ENCODE data around the gene TUG1. TPM values are rescaled to one million over a fixed set of nuclear protein-coding genes. Genes with fewer than 3 reads are reported as not detected.

Gene TUG1
- total and polyA plus RNA-seq, 2 donors (not counting 3 experiments of a cell fraction or from before 2014, with no cell fraction given) = 77.1 to 85.9 TPM

DNA sequence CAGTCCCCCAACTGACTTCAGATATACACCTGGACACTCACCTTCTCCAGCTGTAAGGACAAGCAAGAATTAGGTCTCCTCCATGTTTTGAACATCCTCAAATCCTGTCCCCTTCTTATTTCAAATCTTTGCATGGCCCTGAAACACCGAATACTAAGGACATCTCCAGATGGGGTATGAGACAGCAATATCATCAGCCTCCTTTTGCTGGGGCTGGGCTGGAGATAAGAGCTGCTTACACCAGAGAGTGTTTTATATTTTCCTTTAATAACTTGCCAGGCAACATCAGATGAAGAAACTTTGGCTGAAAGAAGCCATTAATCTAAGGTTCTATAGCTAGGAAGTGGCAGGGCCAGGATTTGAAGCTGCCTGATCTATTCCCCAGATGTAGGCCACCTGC, 21.6 kb downstream of the TUG1 start:
- H3K4me3 ChIP-seq (replicated peaks in 1 of 3; ENCODE audit: insufficient read depth in 1 of 3, low read depth in 1 of 3, low read length in 3 of 3) = no peak overlapping the region
- intact Hi-C loops (cut with micrococcal nuclease) = no loop called here
- ChIA-PET POLR2A (no interaction called here), CTCF (interaction anchor here (0.6 kb wide), 1 partner anchor 11 kb away, joined by 3 read pairs; no protein-coding TSS in a partner anchor)
- peaks cover 2 to 5% of the 10 kb centered on the region in 2 experiments for H3K27me3 ChIP-seq (ENCODE audit: control insufficient read depth in 2 of 2, insufficient read depth in 2 of 2, low read length in 2 of 2)
- no peaks in the 10 kb centered on the region for H3K79me2 ChIP-seq (ENCODE audit: control insufficient read depth, insufficient read depth, low read length)
- no peak for TF ChIP-seq FOS (IDR thresholded peaks at IDR 0.05; ENCODE audit: borderline replicate concordance, insufficient read depth, low read length)
- TF ChIP-seq POLR2AphosphoS5 (IDR thresholded peaks at IDR 0.05; ENCODE audit: insufficient read depth, low read depth, low read length) = no peak
- TF ChIP-seq, protein P1, sequence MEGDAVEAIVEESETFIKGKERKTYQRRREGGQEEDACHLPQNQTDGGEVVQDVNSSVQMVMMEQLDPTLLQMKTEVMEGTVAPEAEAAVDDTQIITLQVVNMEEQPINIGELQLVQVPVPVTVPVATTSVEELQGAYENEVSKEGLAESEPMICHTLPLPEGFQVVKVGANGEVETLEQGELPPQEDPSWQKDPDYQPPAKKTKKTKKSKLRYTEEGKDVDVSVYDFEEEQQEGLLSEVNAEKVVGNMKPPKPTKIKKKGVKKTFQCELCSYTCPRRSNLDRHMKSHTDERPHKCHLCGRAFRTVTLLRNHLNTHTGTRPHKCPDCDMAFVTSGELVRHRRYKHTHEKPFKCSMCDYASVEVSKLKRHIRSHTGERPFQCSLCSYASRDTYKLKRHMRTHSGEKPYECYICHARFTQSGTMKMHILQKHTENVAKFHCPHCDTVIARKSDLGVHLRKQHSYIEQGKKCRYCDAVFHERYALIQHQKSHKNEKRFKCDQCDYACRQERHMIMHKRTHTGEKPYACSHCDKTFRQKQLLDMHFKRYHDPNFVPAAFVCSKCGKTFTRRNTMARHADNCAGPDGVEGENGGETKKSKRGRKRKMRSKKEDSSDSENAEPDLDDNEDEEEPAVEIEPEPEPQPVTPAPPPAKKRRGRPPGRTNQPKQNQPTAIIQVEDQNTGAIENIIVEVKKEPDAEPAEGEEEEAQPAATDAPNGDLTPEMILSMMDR (IDR thresholded peaks at IDR 0.05; ENCODE audit: extremely low read depth in 1 of 2, insufficient read depth in 1 of 2, low read depth in 1 of 2, low read length in 2 of 2) = no peak
- TF ChIP-seq GATA2 (IDR thresholded peaks at IDR 0.05; ENCODE audit: insufficient read depth, insufficient read length, low read depth, low read length) = no peak
- no peak for TF ChIP-seq EZH2 (IDR thresholded peaks at IDR 0.05; ENCODE audit: borderline replicate concordance, low read depth, low read length, severe bottlenecking)
- H3K27ac ChIP-seq (ENCODE audit: insufficient read depth, low read depth, low read length) = no peak overlapping the region
- H2AFZ ChIP-seq (ENCODE audit: low read depth, low read length) = no peak overlapping the region
- no peak overlapping the region for H3K4me2 ChIP-seq (ENCODE audit: insufficient read depth, low read length)
- H3K9me1 ChIP-seq (replicated peaks; ENCODE audit: control insufficient read depth, extremely low read depth, insufficient read depth, low read length) = no peaks in the 10 kb centered on the region
- BruUV-seq (replicated peaks) = no TSS peak
- no peaks in the 10 kb centered on the region for H3K4me1 ChIP-seq (ENCODE audit: control insufficient read depth, extremely low read depth, insufficient read depth, low read length)
- FAIRE-seq (no peak), DNase-seq (ENCODE audit: low read depth, low spot score) (no peak)
- no peaks in the 10 kb centered on the region for H3K9me3 ChIP-seq (replicated peaks; ENCODE audit: control insufficient read depth, insufficient read depth, low read length)
- no peaks in the 10 kb centered on the region for H3K36me3 ChIP-seq (ENCODE audit: control insufficient read depth in 2 of 2, extremely low read depth in 1 of 2, insufficient read depth in 2 of 2, low read length in 2 of 2)
- H4K20me1 ChIP-seq (replicated peaks; ENCODE audit: control insufficient read depth, extremely low read depth, insufficient read depth, low read length) = no peaks in the 10 kb centered on the region
- dilution Hi-C loops (cut with MboI; ENCODE audit: extremely low pct_ligation_motif_present, low sequenced_read_pairs) = no loop called here
- H3K9ac ChIP-seq (replicated peaks; ENCODE audit: extremely low read depth, insufficient read depth, low read length) = no peak overlapping the region

DNA sequence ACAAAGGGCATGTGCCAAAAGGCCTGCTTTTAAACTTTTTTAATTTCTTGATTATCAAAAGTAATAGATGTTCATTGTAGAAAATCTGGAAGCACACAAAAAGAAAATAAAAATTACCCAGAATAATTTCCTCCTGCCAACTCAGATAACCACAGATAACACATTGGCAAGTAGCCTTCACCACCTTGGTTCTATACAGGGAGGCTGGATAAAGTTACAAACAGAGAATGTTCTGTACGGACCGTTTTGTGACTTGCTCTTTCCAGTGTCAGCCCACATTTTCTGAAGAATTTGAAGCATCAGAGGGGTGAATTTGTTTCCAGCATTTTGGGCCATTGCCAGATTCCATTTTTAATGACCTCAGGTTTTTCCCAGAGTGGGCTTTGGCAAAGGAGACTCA, 23.5 kb downstream of the TUG1 start:
- Histone ChIP-seq H3K79me2 (ENCODE audit: control insufficient read depth, insufficient read depth, low read length) (no peaks in the 10 kb centered on the region), H4K20me1 (replicated peaks; ENCODE audit: control insufficient read depth, extremely low read depth, insufficient read depth, low read length) (no peaks in the 10 kb centered on the region), H3K27ac (ENCODE audit: insufficient read depth, low read depth, low read length) (no peak overlapping the region), H3K4me3 (replicated peaks in 1 of 3; ENCODE audit: insufficient read depth in 1 of 3, low read depth in 1 of 3, low read length in 3 of 3) (no peak overlapping the region), H3K36me3 (ENCODE audit: control insufficient read depth in 2 of 2, extremely low read depth in 1 of 2, insufficient read depth in 2 of 2, low read length in 2 of 2) (no peaks in the 10 kb centered on the region), H2AFZ (ENCODE audit: low read depth, low read length) (no peak overlapping the region), H3K4me1 (ENCODE audit: control insufficient read depth, extremely low read depth, insufficient read depth, low read length) (no peaks in the 10 kb centered on the region), H3K9ac (replicated peaks; ENCODE audit: extremely low read depth, insufficient read depth, low read length) (no peak overlapping the region), H3K9me1 (replicated peaks; ENCODE audit: control insufficient read depth, extremely low read depth, insufficient read depth, low read length) (no peaks in the 10 kb centered on the region), H3K9me3 (replicated peaks; ENCODE audit: control insufficient read depth, insufficient read depth, low read length) (no peaks in the 10 kb centered on the region), H3K4me2 (ENCODE audit: insufficient read depth, low read length) (no peak overlapping the region), H3K27me3 (ENCODE audit: control insufficient read depth in 2 of 2, insufficient read depth in 2 of 2, low read length in 2 of 2) (peaks cover 4 to 8% of the 10 kb centered on the region in 2 experiments)
- FAIRE-seq (no peak), DNase-seq (ENCODE audit: low read depth, low spot score) (no peak)
- BruUV-seq (replicated peaks) = no TSS peak
- intact Hi-C loops (cut with micrococcal nuclease) = no loop called here
- ChIA-PET CTCF (no interaction called here), POLR2A (no interaction called here)
- dilution Hi-C loops (cut with MboI; ENCODE audit: extremely low pct_ligation_motif_present, low sequenced_read_pairs) = no loop called here
- TF ChIP-seq POLR2A (IDR thresholded peaks at IDR 0.05; ENCODE audit: low read depth, low read length) (no peak), JUN (IDR thresholded peaks at IDR 0.05; ENCODE audit: borderline replicate concordance, insufficient read depth, insufficient read length, low read depth) (no peak), FOS (IDR thresholded peaks at IDR 0.05; ENCODE audit: borderline replicate concordance, insufficient read depth, low read length) (no peak), POLR2AphosphoS5 (IDR thresholded peaks at IDR 0.05; ENCODE audit: insufficient read depth, low read depth, low read length) (no peak), GATA2 (IDR thresholded peaks at IDR 0.05; ENCODE audit: insufficient read depth, insufficient read length, low read depth, low read length) (no peak), MYC (IDR thresholded peaks at IDR 0.05; ENCODE audit: low read depth, low read length) (no peak), EZH2 (IDR thresholded peaks at IDR 0.05; ENCODE audit: borderline replicate concordance, low read depth, low read length, severe bottlenecking) (no peak)
- TF ChIP-seq, protein P2, sequence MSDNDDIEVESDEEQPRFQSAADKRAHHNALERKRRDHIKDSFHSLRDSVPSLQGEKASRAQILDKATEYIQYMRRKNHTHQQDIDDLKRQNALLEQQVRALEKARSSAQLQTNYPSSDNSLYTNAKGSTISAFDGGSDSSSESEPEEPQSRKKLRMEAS (IDR thresholded peaks at IDR 0.05; ENCODE audit: insufficient read depth, insufficient read length) = no peak
- TF ChIP-seq, protein P1 (IDR thresholded peaks at IDR 0.05; ENCODE audit: extremely low read depth in 1 of 2, insufficient read depth in 1 of 2, low read depth in 1 of 2, low read length in 2 of 2) = no peak
